ENCODE data around the gene TMEM40. TPM values are rescaled to one million over a fixed set of nuclear protein-coding genes. Genes with fewer than 3 reads are reported as not detected.

Gene TMEM40
- total RNA-seq, 1 donor from 2014 or later = 2.4 TPM

GRCh38 chr3:12750658-12751071 is 8.4 kb downstream of the TMEM40 start:
- H3K27me3 Mint-ChIP-seq (ENCODE audit: unreplicated experiment) = no peaks in the 10 kb centered on the region
- no peak for DNase-seq (ENCODE audit: extremely low spot score, unreplicated experiment)
- H3K4me1 Mint-ChIP-seq (ENCODE audit: unreplicated experiment) = peaks cover 29% of the 10 kb centered on the region
- no peak overlapping the region for H3K4me3 Mint-ChIP-seq (ENCODE audit: unreplicated experiment)
- TF ChIP-seq, protein P1, sequence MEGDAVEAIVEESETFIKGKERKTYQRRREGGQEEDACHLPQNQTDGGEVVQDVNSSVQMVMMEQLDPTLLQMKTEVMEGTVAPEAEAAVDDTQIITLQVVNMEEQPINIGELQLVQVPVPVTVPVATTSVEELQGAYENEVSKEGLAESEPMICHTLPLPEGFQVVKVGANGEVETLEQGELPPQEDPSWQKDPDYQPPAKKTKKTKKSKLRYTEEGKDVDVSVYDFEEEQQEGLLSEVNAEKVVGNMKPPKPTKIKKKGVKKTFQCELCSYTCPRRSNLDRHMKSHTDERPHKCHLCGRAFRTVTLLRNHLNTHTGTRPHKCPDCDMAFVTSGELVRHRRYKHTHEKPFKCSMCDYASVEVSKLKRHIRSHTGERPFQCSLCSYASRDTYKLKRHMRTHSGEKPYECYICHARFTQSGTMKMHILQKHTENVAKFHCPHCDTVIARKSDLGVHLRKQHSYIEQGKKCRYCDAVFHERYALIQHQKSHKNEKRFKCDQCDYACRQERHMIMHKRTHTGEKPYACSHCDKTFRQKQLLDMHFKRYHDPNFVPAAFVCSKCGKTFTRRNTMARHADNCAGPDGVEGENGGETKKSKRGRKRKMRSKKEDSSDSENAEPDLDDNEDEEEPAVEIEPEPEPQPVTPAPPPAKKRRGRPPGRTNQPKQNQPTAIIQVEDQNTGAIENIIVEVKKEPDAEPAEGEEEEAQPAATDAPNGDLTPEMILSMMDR (IDR thresholded peaks at IDR 0.05) = no peak
- H3K27ac Mint-ChIP-seq (ENCODE audit: unreplicated experiment) = peak overlapping the region; percentile 84
- no peaks in the 10 kb centered on the region for H3K36me3 Mint-ChIP-seq (ENCODE audit: unreplicated experiment)
- H3K9me3 Mint-ChIP-seq (ENCODE audit: unreplicated experiment) = no peaks in the 10 kb centered on the region

GRCh38 chr3:12750223-12750622 is 8.8 kb downstream of the TMEM40 start:
- DNase-seq (ENCODE audit: extremely low spot score, unreplicated experiment) = no peak
- Mint-ChIP-seq H3K27me3 (ENCODE audit: unreplicated experiment) (no peaks in the 10 kb centered on the region), H3K9me3 (ENCODE audit: unreplicated experiment) (no peaks in the 10 kb centered on the region), H3K4me1 (ENCODE audit: unreplicated experiment) (peaks cover 29% of the 10 kb centered on the region), H3K36me3 (ENCODE audit: unreplicated experiment) (no peaks in the 10 kb centered on the region), H3K4me3 (ENCODE audit: unreplicated experiment) (no peak overlapping the region), H3K27ac (ENCODE audit: unreplicated experiment) (peak overlapping the region; percentile 84)
- TF ChIP-seq, protein P1 (IDR thresholded peaks at IDR 0.05) = no peak

GRCh38 chr3:12748477-12748876 is 10.6 kb downstream of the TMEM40 start:
- no peaks in the 10 kb centered on the region for H3K9me3 Mint-ChIP-seq (ENCODE audit: unreplicated experiment)
- H3K27me3 Mint-ChIP-seq (ENCODE audit: unreplicated experiment) = no peaks in the 10 kb centered on the region
- H3K36me3 Mint-ChIP-seq (ENCODE audit: unreplicated experiment) = no peaks in the 10 kb centered on the region
- TF ChIP-seq, protein P1 (IDR thresholded peaks at IDR 0.05) = no peak
- H3K27ac Mint-ChIP-seq (ENCODE audit: unreplicated experiment) = no peak overlapping the region
- no peak overlapping the region for H3K4me3 Mint-ChIP-seq (ENCODE audit: unreplicated experiment)
- H3K4me1 Mint-ChIP-seq (ENCODE audit: unreplicated experiment) = peaks cover 29% of the 10 kb centered on the region
- DNase-seq (ENCODE audit: extremely low spot score, unreplicated experiment) = no peak

DNA sequence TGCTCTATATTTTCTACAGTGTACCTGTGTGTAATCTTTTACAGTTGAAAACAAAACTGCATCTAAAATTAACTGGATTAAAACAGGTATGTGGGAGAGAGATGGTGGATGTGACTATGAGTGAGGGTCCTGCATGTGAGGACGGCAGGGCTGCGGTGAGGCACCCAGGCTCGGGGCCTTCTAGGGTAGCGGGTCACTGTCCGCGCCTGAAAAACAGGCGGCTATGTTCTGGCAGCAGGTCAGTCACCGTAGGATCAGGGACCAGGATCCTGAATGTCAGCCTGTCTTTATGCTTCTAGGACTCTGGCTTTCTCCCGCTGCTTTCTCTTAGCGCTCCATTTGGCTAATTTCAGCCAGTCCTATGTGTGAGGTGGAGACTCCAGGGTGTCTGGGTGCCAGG is 12.6 kb downstream of the TMEM40 start:
- DNase-seq (ENCODE audit: extremely low spot score, unreplicated experiment) = no peak
- Mint-ChIP-seq H3K4me3 (ENCODE audit: unreplicated experiment) (no peak overlapping the region), H3K36me3 (ENCODE audit: unreplicated experiment) (no peaks in the 10 kb centered on the region), H3K9me3 (ENCODE audit: unreplicated experiment) (no peaks in the 10 kb centered on the region), H3K27ac (ENCODE audit: unreplicated experiment) (no peak overlapping the region), H3K27me3 (ENCODE audit: unreplicated experiment) (no peaks in the 10 kb centered on the region), H3K4me1 (ENCODE audit: unreplicated experiment) (peaks cover 18% of the 10 kb centered on the region)
- TF ChIP-seq, protein P1 (IDR thresholded peaks at IDR 0.05) = no peak

- H3K27ac Mint-ChIP-seq (ENCODE audit: unreplicated experiment) = no peak overlapping the region
- no peak for DNase-seq (ENCODE audit: extremely low spot score, unreplicated experiment)
- no peak overlapping the region for H3K4me3 Mint-ChIP-seq (ENCODE audit: unreplicated experiment)
- no peaks in the 10 kb centered on the region for H3K9me3 Mint-ChIP-seq (ENCODE audit: unreplicated experiment)
- no peaks in the 10 kb centered on the region for H3K4me1 Mint-ChIP-seq (ENCODE audit: unreplicated experiment)
- no peaks in the 10 kb centered on the region for H3K27me3 Mint-ChIP-seq (ENCODE audit: unreplicated experiment)
- H3K36me3 Mint-ChIP-seq (ENCODE audit: unreplicated experiment) = no peaks in the 10 kb centered on the region
- TF ChIP-seq, protein P1 (IDR thresholded peaks at IDR 0.05) = no peak
Measured at GRCh38 chr3:12744326-12744725, 14.7 kb downstream of the TMEM40 start.

Measured in osteocyte (in vitro differentiated cells).